Measurements from ENCODE around the gene FIS1. TPM values are rescaled to one million over a fixed set of nuclear protein-coding genes. Genes with fewer than 3 reads are reported as not detected.

The FIS1 gene
- total and polyA plus RNA-seq, 7 experiments from 2014 or later = 79.8 to 253 (median 108) TPM

GRCh38 chr7:101231644-101232043, 13.2 kb downstream of the FIS1 start:
- H3K27ac Mint-ChIP-seq = peak overlapping the region in 1 of 9 donors; percentile 51
- no peaks in the 10 kb centered on the region for H3K27me3 ChIP-seq (ENCODE audit: control insufficient read depth in 2 of 2, insufficient read depth in 2 of 2, low read length in 2 of 2)
- CTCF ChIA-PET = no interaction called here

GRCh38 chr7:101226721-101227120, 18.2 kb downstream of the FIS1 start:
- H3K27ac ChIP-seq (ENCODE audit: low read depth, low read length) = no peak overlapping the region
- H3K36me3 ChIP-seq (ENCODE audit: control insufficient read depth in 2 of 3, insufficient read depth in 3 of 3, low read length in 3 of 3) = peaks cover 0 to 69% (median 12%) of the 10 kb centered on the region in 3 experiments
- H3K4me3 ChIP-seq (ENCODE audit: low read length) = no peak overlapping the region
- intact Hi-C loops (cut with micrococcal nuclease) = no loop called here
- Mint-ChIP-seq H3K9me3 (no peaks in the 10 kb centered on the region), H3K4me1 (peaks cover 0 to 13% (median 11%) of the 10 kb centered on the region in 7 donors), H3K4me3 (no peak overlapping the region), H3K27ac (no peak overlapping the region), H3K27me3 (no peaks in the 10 kb centered on the region), H3K36me3 (peaks cover 0 to 24% (median 12%) of the 10 kb centered on the region in 5 donors)
- CTCF ChIA-PET = interaction anchor here (0.9 kb wide), 1 partner anchor 18 kb away, joined by 3 read pairs; no protein-coding TSS in a partner anchor
- DNase-seq (no peak), ATAC-seq (no peak)
- H3K27me3 ChIP-seq (ENCODE audit: control insufficient read depth in 2 of 2, insufficient read depth in 2 of 2, low read length in 2 of 2) = no peaks in the 10 kb centered on the region
- no peaks in the 10 kb centered on the region for H3K4me1 ChIP-seq (ENCODE audit: control insufficient read depth in 2 of 2, insufficient read depth in 2 of 2, low read length in 2 of 2)
- no peaks in the 10 kb centered on the region for H3K9me3 ChIP-seq (ENCODE audit: control insufficient read depth in 2 of 3, low read length in 3 of 3)
- POLR2A ChIA-PET = interaction anchor here (1.2 kb wide), 1 partner anchor 9 kb away, joined by 5 read pairs; the partner anchor contains the start of gene ZNHIT1

More at GRCh38 chr7:101231644-101232043, 13.2 kb downstream of the FIS1 start:
- Histone ChIP-seq H3K9me3 (ENCODE audit: control insufficient read depth in 2 of 3, low read length in 3 of 3) (no peaks in the 10 kb centered on the region), H3K36me3 (ENCODE audit: control insufficient read depth in 2 of 3, insufficient read depth in 3 of 3, low read length in 3 of 3) (peaks cover 0 to 42% (median 0%) of the 10 kb centered on the region in 3 experiments), H3K27ac (ENCODE audit: low read depth, low read length) (no peak overlapping the region), H3K4me3 (ENCODE audit: low read length) (no peak overlapping the region), H3K4me1 (ENCODE audit: control insufficient read depth in 2 of 2, insufficient read depth in 2 of 2, low read length in 2 of 2) (no peaks in the 10 kb centered on the region)
- POLR2A ChIA-PET = no interaction called here
- ATAC-seq = no peak
- no peak overlapping the region for H3K4me3 Mint-ChIP-seq
- no peaks in the 10 kb centered on the region for H3K27me3 Mint-ChIP-seq
- no peaks in the 10 kb centered on the region for H3K9me3 Mint-ChIP-seq
- DNase-seq = no peak
- intact Hi-C loops (cut with micrococcal nuclease) = no loop called here
- H3K36me3 Mint-ChIP-seq = peaks cover 0 to 7% (median 3%) of the 10 kb centered on the region in 5 donors
- peaks cover 0 to 7% (median 5%) of the 10 kb centered on the region in 7 donors for H3K4me1 Mint-ChIP-seq

- no peak overlapping the region for H3K27ac ChIP-seq (ENCODE audit: low read depth, low read length)
- Mint-ChIP-seq H3K27ac (no peak overlapping the region), H3K9me3 (no peaks in the 10 kb centered on the region), H3K4me3 (no peak overlapping the region), H3K4me1 (peaks cover 1 to 19% (median 16%) of the 10 kb centered on the region in 7 donors), H3K36me3 (peaks cover 0 to 25% (median 11%) of the 10 kb centered on the region in 5 donors), H3K27me3 (no peaks in the 10 kb centered on the region)
- ChIA-PET CTCF (no interaction called here), POLR2A (no interaction called here)
- no peaks in the 10 kb centered on the region for H3K27me3 ChIP-seq (ENCODE audit: control insufficient read depth in 2 of 2, insufficient read depth in 2 of 2, low read length in 2 of 2)
- DNase-seq = no peak
- H3K36me3 ChIP-seq (ENCODE audit: control insufficient read depth in 2 of 3, insufficient read depth in 3 of 3, low read length in 3 of 3) = peaks cover 0 to 65% (median 12%) of the 10 kb centered on the region in 3 experiments
- no peaks in the 10 kb centered on the region for H3K4me1 ChIP-seq (ENCODE audit: control insufficient read depth in 2 of 2, insufficient read depth in 2 of 2, low read length in 2 of 2)
- no peak for ATAC-seq
- intact Hi-C loops (cut with micrococcal nuclease) = no loop called here
- H3K9me3 ChIP-seq (ENCODE audit: control insufficient read depth in 2 of 3, low read length in 3 of 3) = no peaks in the 10 kb centered on the region
- no peak overlapping the region for H3K4me3 ChIP-seq (ENCODE audit: low read length)
Observed at GRCh38 chr7:101225650-101226049, 19.2 kb downstream of the FIS1 start.

- intact Hi-C loops (cut with micrococcal nuclease) = no loop called here
- Histone ChIP-seq H3K9me3 (ENCODE audit: control insufficient read depth in 2 of 3, low read length in 3 of 3) (no peaks in the 10 kb centered on the region), H3K4me3 (ENCODE audit: low read length) (no peak overlapping the region), H3K27me3 (ENCODE audit: control insufficient read depth in 2 of 2, insufficient read depth in 2 of 2, low read length in 2 of 2) (no peaks in the 10 kb centered on the region), H3K27ac (ENCODE audit: low read depth, low read length) (no peak overlapping the region), H3K36me3 (ENCODE audit: control insufficient read depth in 2 of 3, insufficient read depth in 3 of 3, low read length in 3 of 3) (peaks cover 0 to 54% (median 12%) of the 10 kb centered on the region in 3 experiments), H3K4me1 (ENCODE audit: control insufficient read depth in 2 of 2, insufficient read depth in 2 of 2, low read length in 2 of 2) (peaks cover 5 to 6% of the 10 kb centered on the region in 2 donors)
- H3K27me3 Mint-ChIP-seq = no peaks in the 10 kb centered on the region
- H3K27ac Mint-ChIP-seq = no peak overlapping the region
- H3K9me3 Mint-ChIP-seq = no peaks in the 10 kb centered on the region
- ATAC-seq (no peak), DNase-seq (no peak)
- POLR2A ChIA-PET = no interaction called here
- H3K4me3 Mint-ChIP-seq = no peak overlapping the region
- peaks cover 16 to 34% (median 28%) of the 10 kb centered on the region in 7 donors for H3K4me1 Mint-ChIP-seq
- peaks cover 0 to 23% (median 7%) of the 10 kb centered on the region in 5 donors for H3K36me3 Mint-ChIP-seq
- CTCF ChIA-PET = no interaction called here
Observed at GRCh38 chr7:101223528-101223927, 21.4 kb downstream of the FIS1 start.

- intact Hi-C loops (cut with micrococcal nuclease) = no loop called here
- no peaks in the 10 kb centered on the region for H3K9me3 ChIP-seq (ENCODE audit: control insufficient read depth in 2 of 3, low read length in 3 of 3)
- H3K4me1 ChIP-seq (ENCODE audit: control insufficient read depth in 2 of 2, insufficient read depth in 2 of 2, low read length in 2 of 2) = peaks cover 8% of the 10 kb centered on the region in 2 donors
- H3K4me1 Mint-ChIP-seq = peaks cover 18 to 41% (median 34%) of the 10 kb centered on the region in 7 donors
- ChIA-PET POLR2A (interaction anchor here (0.7 to 1.3 kb wide), 2 partner anchors 8 to 11 kb away, joined by 4 read pairs; no protein-coding TSS in a partner anchor), CTCF (interaction anchor here (0.8 kb wide), 1 partner anchor 22 kb away, joined by 3 read pairs; no protein-coding TSS in a partner anchor)
- DNase-seq (no peak), ATAC-seq (no peak)
- H3K27me3 ChIP-seq (ENCODE audit: control insufficient read depth in 2 of 2, insufficient read depth in 2 of 2, low read length in 2 of 2) = no peaks in the 10 kb centered on the region
- H3K27ac ChIP-seq (ENCODE audit: low read depth, low read length) = no peak overlapping the region
- no peaks in the 10 kb centered on the region for H3K9me3 Mint-ChIP-seq
- no peak overlapping the region for H3K27ac Mint-ChIP-seq
- H3K27me3 Mint-ChIP-seq = no peaks in the 10 kb centered on the region
- peaks cover 0 to 54% (median 12%) of the 10 kb centered on the region in 3 experiments for H3K36me3 ChIP-seq (ENCODE audit: control insufficient read depth in 2 of 3, insufficient read depth in 3 of 3, low read length in 3 of 3)
- peaks cover 0 to 23% (median 7%) of the 10 kb centered on the region in 5 donors for H3K36me3 Mint-ChIP-seq
- no peak overlapping the region for H3K4me3 ChIP-seq (ENCODE audit: low read length)
- H3K4me3 Mint-ChIP-seq = no peak overlapping the region
Observed at GRCh38 chr7:101222275-101222830, 22.5 kb downstream of the FIS1 start.

- Mint-ChIP-seq H3K27me3 (no peaks in the 10 kb centered on the region), H3K4me1 (peaks cover 27 to 53% (median 46%) of the 10 kb centered on the region in 7 donors), H3K36me3 (peaks cover 0 to 28% (median 7%) of the 10 kb centered on the region in 5 donors), H3K27ac (peak overlapping the region in 1 of 9 donors; percentile 13), H3K4me3 (peak overlapping the region in 8 of 10 donors; percentile 8 to 64 (median 50)), H3K9me3 (no peaks in the 10 kb centered on the region)
- no peaks in the 10 kb centered on the region for H3K27me3 ChIP-seq (ENCODE audit: control insufficient read depth in 2 of 2, insufficient read depth in 2 of 2, low read length in 2 of 2)
- POLR2A ChIA-PET = interaction anchor here (1.0 to 1.8 kb wide), 3 partner anchors 21 to 29 kb away, joined by 3 to 5 read pairs (median 4); no protein-coding TSS in a partner anchor
- no peak overlapping the region for H3K27ac ChIP-seq (ENCODE audit: low read depth, low read length)
- intact Hi-C loops (cut with micrococcal nuclease) = no loop called here
- peaks cover 0 to 44% (median 10%) of the 10 kb centered on the region in 3 experiments for H3K36me3 ChIP-seq (ENCODE audit: control insufficient read depth in 2 of 3, insufficient read depth in 3 of 3, low read length in 3 of 3)
- no peak overlapping the region for H3K4me3 ChIP-seq (ENCODE audit: low read length)
- ATAC-seq = no peak
- H3K9me3 ChIP-seq (ENCODE audit: control insufficient read depth in 2 of 3, low read length in 3 of 3) = no peaks in the 10 kb centered on the region
- DNase-seq = no peak
- CTCF ChIA-PET = no interaction called here
- peaks cover 15% of the 10 kb centered on the region in 2 donors for H3K4me1 ChIP-seq (ENCODE audit: control insufficient read depth in 2 of 2, insufficient read depth in 2 of 2, low read length in 2 of 2)
Observed at GRCh38 chr7:101220295-101220694, 24.6 kb downstream of the FIS1 start.
